Ascending aorta (tissue), 2 donors: ENCODE data around the gene BIVM. TPM values are rescaled to one million over a fixed set of nuclear protein-coding genes. Genes with fewer than 3 reads are reported as not detected.

Experiments used
- DNase-seq, 2 donors: peaks; one replicate each; pipeline ENCODE4 v3.0.0-alpha.2; 2019; ENCODE audit warnings: low spot score in 2 of 2
- H3K27ac ChIP-seq, 2 donors: fragments of 200-600 bp; sonication (generic); one replicate each; pipeline ENCODE4 v1.5.1; 2016 to 2017; ENCODE audit warnings: mild to moderate bottlenecking in 1 of 2
- H3K27me3 ChIP-seq: fragments of 200-600 bp; sonication (generic); one replicate; pipeline ENCODE4 v1.5.1; 2017
- H3K36me3 ChIP-seq, 2 donors: fragments of 200-600 bp; sonication (generic); one replicate each; pipeline ENCODE4 v1.5.1; 2016
- H3K4me1 ChIP-seq, 2 donors: fragments of 200-600 bp; sonication (generic); one replicate each; pipeline ENCODE4 v1.5.1; 2016 to 2017; ENCODE audit warnings: mild to moderate bottlenecking in 1 of 2
- H3K4me3 ChIP-seq, 2 donors: fragments of 200-600 bp; sonication (generic); one replicate each; pipeline ENCODE4 v1.5.1; 2016 to 2017; ENCODE audit warnings: mild to moderate bottlenecking in 1 of 2
- H3K9me3 ChIP-seq, 2 donors: fragments of 200-600 bp; sonication (generic); one replicate each; pipeline ENCODE4 v1.5.1; 2016
- intact Hi-C: fragments of 100-400 bp; cut with DNase I; formaldehyde crosslinking; loops from one replicate; pipeline ENCODE4 v1.15.1; 2023
- total RNA-seq: library from RNA; depleted of rRNA; stranded (reverse); fragments of >200 nt; gene quantifications from one replicate; pipeline ENCODE4 v1.1.0, GENCODE V29; 2016
- TF ChIP-seq, protein P1 (sequence below), 3 experiments: fragments of 200-600 bp in 2 of 3; fragments of 450-650 bp in 1 of 3; sonication (generic) in 2 of 3; IDR thresholded peaks; one replicate each; pipeline ENCODE4 v1.5.1; 2016 to 2019; ENCODE audit warnings: antibody characterized with exemption in 3 of 3, mild to moderate bottlenecking in 1 of 3, moderate library complexity in 1 of 3

The BIVM gene
- total RNA-seq, 1 donor from 2014 or later: 19.1 TPM

DNA sequence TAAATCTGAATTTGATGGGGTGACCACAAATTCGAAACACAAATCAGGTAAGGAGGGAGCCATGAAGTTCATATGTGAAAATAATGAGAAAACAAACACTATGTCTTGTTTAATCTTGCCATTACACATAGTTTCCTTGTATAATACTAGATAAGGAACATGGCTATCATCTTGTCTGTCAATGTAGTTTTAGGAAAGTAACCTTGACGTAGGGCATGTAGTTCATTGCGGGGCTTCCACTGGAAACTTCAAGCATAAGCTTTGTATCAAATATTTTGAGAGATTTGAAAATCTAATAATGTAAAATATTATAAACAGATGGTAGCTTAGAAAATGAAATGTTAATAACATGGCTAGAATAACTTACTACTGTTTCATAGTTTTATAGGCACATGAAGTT lies 8.8 kb downstream of the BIVM start:
- H3K9me3 ChIP-seq: peaks cover 0 to 12% of the 10 kb centered on the region in 2 donors
- TF ChIP-seq, protein P1, sequence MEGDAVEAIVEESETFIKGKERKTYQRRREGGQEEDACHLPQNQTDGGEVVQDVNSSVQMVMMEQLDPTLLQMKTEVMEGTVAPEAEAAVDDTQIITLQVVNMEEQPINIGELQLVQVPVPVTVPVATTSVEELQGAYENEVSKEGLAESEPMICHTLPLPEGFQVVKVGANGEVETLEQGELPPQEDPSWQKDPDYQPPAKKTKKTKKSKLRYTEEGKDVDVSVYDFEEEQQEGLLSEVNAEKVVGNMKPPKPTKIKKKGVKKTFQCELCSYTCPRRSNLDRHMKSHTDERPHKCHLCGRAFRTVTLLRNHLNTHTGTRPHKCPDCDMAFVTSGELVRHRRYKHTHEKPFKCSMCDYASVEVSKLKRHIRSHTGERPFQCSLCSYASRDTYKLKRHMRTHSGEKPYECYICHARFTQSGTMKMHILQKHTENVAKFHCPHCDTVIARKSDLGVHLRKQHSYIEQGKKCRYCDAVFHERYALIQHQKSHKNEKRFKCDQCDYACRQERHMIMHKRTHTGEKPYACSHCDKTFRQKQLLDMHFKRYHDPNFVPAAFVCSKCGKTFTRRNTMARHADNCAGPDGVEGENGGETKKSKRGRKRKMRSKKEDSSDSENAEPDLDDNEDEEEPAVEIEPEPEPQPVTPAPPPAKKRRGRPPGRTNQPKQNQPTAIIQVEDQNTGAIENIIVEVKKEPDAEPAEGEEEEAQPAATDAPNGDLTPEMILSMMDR (IDR thresholded peaks at IDR 0.05): no peak
- no peak overlapping the region for H3K4me3 ChIP-seq
- no peak for DNase-seq
- peaks cover 4 to 8% of the 10 kb centered on the region in 2 donors for H3K36me3 ChIP-seq
- H3K27ac ChIP-seq: no peak overlapping the region
- H3K4me1 ChIP-seq: no peaks in the 10 kb centered on the region
- intact Hi-C loops: no loop called here
- H3K27me3 ChIP-seq: no peaks in the 10 kb centered on the region

DNA sequence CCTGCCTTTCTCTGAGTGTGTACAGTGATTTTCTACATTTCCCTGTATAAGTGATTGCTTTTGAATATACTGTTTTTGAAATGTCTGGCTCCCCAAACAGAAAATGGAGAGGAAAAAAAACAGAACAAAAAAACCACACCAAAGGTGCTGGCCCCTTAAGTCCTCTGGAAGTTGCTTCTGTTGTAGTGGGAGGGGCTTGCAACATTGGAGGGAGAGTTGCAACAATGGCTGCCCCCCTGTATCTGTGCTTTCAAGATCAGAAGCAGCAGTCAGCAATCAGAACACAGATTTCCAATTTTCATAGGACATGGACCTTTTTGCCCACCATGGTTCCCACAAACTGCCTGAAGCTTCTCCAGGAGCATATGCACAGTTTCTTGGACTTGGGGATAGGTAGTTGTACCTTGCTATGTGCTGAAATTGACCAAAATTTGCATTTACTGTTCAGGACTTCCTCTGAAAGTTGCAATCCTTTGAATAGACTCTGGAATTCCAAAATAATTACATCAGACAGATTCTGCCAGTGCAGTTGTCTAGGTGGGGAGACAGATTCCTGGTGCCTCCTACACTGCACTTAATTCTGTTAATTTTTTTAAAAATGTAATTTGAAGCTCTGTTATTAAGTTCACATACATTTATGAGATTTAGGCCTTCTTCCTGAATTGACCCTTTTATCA lies 13.8 kb downstream of the BIVM start:
- Histone ChIP-seq H3K27me3 (no peaks in the 10 kb centered on the region), H3K4me1 (no peaks in the 10 kb centered on the region), H3K9me3 (peaks cover 0 to 12% of the 10 kb centered on the region in 2 donors), H3K36me3 (peaks cover 4 to 13% of the 10 kb centered on the region in 2 donors), H3K4me3 (no peak overlapping the region), H3K27ac (no peak overlapping the region)
- no peak for DNase-seq
- intact Hi-C loops: no loop called here
- TF ChIP-seq, protein P1 (IDR thresholded peaks at IDR 0.05): no peak

DNA sequence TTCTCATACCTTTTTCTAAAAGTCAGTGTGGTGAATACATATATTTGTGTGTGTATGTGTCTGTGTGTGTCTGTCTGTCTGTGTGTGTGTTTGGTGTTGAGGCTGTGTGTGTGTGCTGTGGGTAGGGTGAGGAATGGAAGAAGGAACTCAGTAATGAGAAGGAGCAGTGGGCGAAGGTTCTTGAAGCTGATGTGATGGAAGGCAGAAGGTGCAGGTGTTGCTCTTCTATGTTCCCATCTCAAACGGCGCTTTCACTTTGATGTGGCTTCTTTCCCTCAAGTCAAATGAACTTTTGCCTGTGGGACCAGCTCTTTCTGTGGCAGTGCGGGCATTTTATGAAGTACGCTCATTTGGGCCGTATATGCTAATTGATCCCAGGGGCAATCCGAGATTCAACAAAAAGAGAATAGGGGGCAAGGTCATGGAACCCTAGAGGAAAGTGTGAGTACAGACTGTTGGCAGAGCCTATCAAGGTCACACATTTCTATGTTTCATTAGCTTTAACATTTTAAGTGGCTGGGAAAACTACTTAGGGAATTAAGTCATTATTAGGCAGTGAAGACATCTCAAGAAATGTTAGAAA lies 15.2 kb downstream of the BIVM start:
- Histone ChIP-seq H3K9me3 (peaks cover 0 to 12% of the 10 kb centered on the region in 2 donors), H3K27me3 (no peaks in the 10 kb centered on the region), H3K27ac (no peak overlapping the region), H3K36me3 (peaks cover 4 to 18% of the 10 kb centered on the region in 2 donors), H3K4me3 (no peak overlapping the region), H3K4me1 (no peaks in the 10 kb centered on the region)
- intact Hi-C loops: no loop called here
- no peak for DNase-seq
- TF ChIP-seq, protein P1 (IDR thresholded peaks at IDR 0.05): no peak

DNA sequence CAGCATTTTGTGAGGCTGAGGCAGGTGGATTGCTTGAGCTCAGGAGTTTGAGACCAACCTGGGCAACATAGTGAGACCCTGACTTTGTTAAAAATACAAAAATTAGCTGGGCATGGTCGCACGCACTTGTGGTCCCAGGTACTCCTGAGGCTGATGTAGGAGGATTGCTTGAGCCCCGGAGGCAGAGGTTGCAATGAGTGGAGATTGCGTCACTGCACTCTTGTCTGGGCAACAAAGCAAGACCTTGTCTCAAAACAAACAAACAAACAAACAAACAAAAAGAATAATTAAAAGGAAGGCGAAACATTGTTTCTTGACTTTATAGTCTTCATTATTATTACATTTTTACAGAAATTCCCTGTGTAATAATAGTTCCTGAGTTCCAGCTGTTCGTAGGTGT lies 15.9 kb downstream of the BIVM start:
- TF ChIP-seq, protein P1 (IDR thresholded peaks at IDR 0.05): no peak
- Histone ChIP-seq H3K9me3 (peaks cover 0 to 12% of the 10 kb centered on the region in 2 donors), H3K4me1 (no peaks in the 10 kb centered on the region), H3K36me3 (peaks cover 7 to 18% of the 10 kb centered on the region in 2 donors), H3K27ac (no peak overlapping the region), H3K27me3 (no peaks in the 10 kb centered on the region), H3K4me3 (no peak overlapping the region)
- no peak for DNase-seq
- intact Hi-C loops: no loop called here

- no peak overlapping the region for H3K4me3 ChIP-seq
- no peak overlapping the region for H3K27ac ChIP-seq
- H3K36me3 ChIP-seq: peaks cover 7 to 15% of the 10 kb centered on the region in 2 donors
- intact Hi-C loops: no loop called here
- H3K4me1 ChIP-seq: no peaks in the 10 kb centered on the region
- no peak for DNase-seq
- TF ChIP-seq, protein P1 (IDR thresholded peaks at IDR 0.05): no peak
- no peaks in the 10 kb centered on the region for H3K27me3 ChIP-seq
- H3K9me3 ChIP-seq: peaks cover 0 to 9% of the 10 kb centered on the region in 2 donors
Measured at GRCh38 chr13:102815788-102816187, 16.9 kb downstream of the BIVM start.
